Neuronal stem cell (in vitro differentiated cells): Measurements from ENCODE around the gene KLC4.

Experiments
- DNase-seq: peaks from one replicate; pipeline ENCODE4 v3.0.0-alpha.2; 2013; ENCODE audit warnings: low spot score
- H2AFZ ChIP-seq: one replicate; pipeline ENCODE4 v1.6.1; 2013; ENCODE audit warnings: mild to moderate bottlenecking, low read length, inconsistent platforms
- H2AK5ac ChIP-seq: 2 replicates; pipeline ENCODE4 v1.6.1; 2013; ENCODE audit warnings: low read depth, mild to moderate bottlenecking, inconsistent platforms, low read length, moderate library complexity, mixed read lengths
- H2BK120ac ChIP-seq: 2 replicates; pipeline ENCODE4 v1.6.1; 2013; ENCODE audit warnings: low read depth, mild to moderate bottlenecking, inconsistent platforms, low read length, moderate library complexity, mixed read lengths
- H2BK12ac ChIP-seq: one replicate; pipeline ENCODE4 v1.6.1; 2013; ENCODE audit warnings: low read length, inconsistent platforms
- H2BK15ac ChIP-seq: 2 replicates; pipeline ENCODE4 v1.6.1; 2013; ENCODE audit warnings: mild to moderate bottlenecking, low read length, inconsistent platforms, mixed read lengths
- H2BK5ac ChIP-seq: one replicate; pipeline ENCODE4 v1.6.1; 2013; ENCODE audit warnings: inconsistent platforms, mild to moderate bottlenecking, low read length, moderate library complexity
- H3K14ac ChIP-seq: one replicate; pipeline ENCODE4 v1.6.1; 2013; ENCODE audit warnings: low read length, inconsistent platforms
- H3K18ac ChIP-seq: 2 replicates; pipeline ENCODE4 v1.6.1; 2013; ENCODE audit warnings: low read length, inconsistent platforms
- H3K23ac ChIP-seq: 2 replicates; pipeline ENCODE4 v1.6.1; 2013; ENCODE audit warnings: low read depth, mild to moderate bottlenecking, mixed read lengths, low read length, inconsistent platforms; ENCODE audit not compliant: poor library complexity
- H3K27ac ChIP-seq: replicated peaks from 3 replicates; pipeline ENCODE4 v1.5.1; 2013; ENCODE audit warnings: low read length, inconsistent platforms
- H3K27me3 ChIP-seq, 3 experiments: 2 replicates each; pipeline ENCODE4 v1.6.1; 2013; ENCODE audit warnings: low read length in 3 of 3, mild to moderate bottlenecking in 2 of 3, inconsistent platforms in 1 of 3, low read depth in 1 of 3, mixed read lengths in 1 of 3, moderate library complexity in 1 of 3; ENCODE audit not compliant: control insufficient read depth in 3 of 3, insufficient read depth in 3 of 3
- H3K36me3 ChIP-seq, 2 donors: replicated peaks in 1 of 2; 2 replicates each; pipeline ENCODE4 v1.6.1; 2013; ENCODE audit warnings: low read length in 2 of 2; ENCODE audit not compliant: control insufficient read depth in 2 of 2, insufficient read depth in 2 of 2
- H3K4ac ChIP-seq: 2 replicates; pipeline ENCODE4 v1.6.1; 2013; ENCODE audit warnings: inconsistent platforms, mild to moderate bottlenecking, low read length, moderate library complexity
- H3K4me1 ChIP-seq, 2 donors: 1 replicate in 1 of 2; 2 replicates in 1 of 2; pipeline ENCODE4 v1.6.1; 2013; ENCODE audit warnings: low read length in 2 of 2, low read depth in 1 of 2; ENCODE audit not compliant: control insufficient read depth in 2 of 2, insufficient read depth in 1 of 2
- H3K4me2 ChIP-seq: one replicate; pipeline ENCODE4 v1.6.1; 2013; ENCODE audit warnings: mild to moderate bottlenecking, low read length, inconsistent platforms; ENCODE audit not compliant: insufficient read depth, poor library complexity, severe bottlenecking
- H3K4me3 ChIP-seq, 2 donors: 2 replicates each; pipeline ENCODE4 v1.5.1; 2013; ENCODE audit warnings: low read length in 2 of 2, mild to moderate bottlenecking in 2 of 2, inconsistent platforms in 1 of 2, moderate library complexity in 1 of 2
- H3K79me1 ChIP-seq: one replicate; pipeline ENCODE4 v1.6.1; 2013; ENCODE audit warnings: low read depth, mild to moderate bottlenecking, inconsistent platforms, low read length, moderate library complexity
- H3K9ac ChIP-seq: one replicate; pipeline ENCODE4 v1.6.1; 2013; ENCODE audit warnings: mild to moderate bottlenecking, low read depth, low read length, inconsistent platforms; ENCODE audit not compliant: poor library complexity
- H3K9me3 ChIP-seq, 2 donors: replicated peaks in 1 of 2; 2 replicates each; pipeline versions ENCODE3 to v1.6.1; 2013; ENCODE audit warnings: low read length in 2 of 2, mild to moderate bottlenecking in 2 of 2, inconsistent platforms in 1 of 2, low read depth in 1 of 2, mixed read lengths in 1 of 2, moderate library complexity in 1 of 2; ENCODE audit not compliant: control insufficient read depth in 2 of 2, insufficient read depth in 1 of 2
- H4K8ac ChIP-seq: one replicate; pipeline ENCODE4 v1.6.1; 2013; ENCODE audit warnings: low read depth, mild to moderate bottlenecking, inconsistent platforms, low read length, moderate library complexity
- H4K91ac ChIP-seq: one replicate; pipeline ENCODE4 v1.6.1; 2013; ENCODE audit warnings: low read length, low read depth, mild to moderate bottlenecking, inconsistent platforms; ENCODE audit not compliant: poor library complexity
- WGBS, 2 donors: extraction: QIAGEN DNeasy Blood & Tissue Kit; methylation state at CpG; one replicate each; pipeline ENCODE4 v1.1.7; 2013; ENCODE audit warnings: missing lambda C conversion rate in 2 of 2, mixed read lengths in 1 of 2; ENCODE audit not compliant: insufficient read length in 2 of 2, insufficient replicate concordance in 1 of 2; ENCODE audit errors: extremely low coverage in 2 of 2; 5-methylcytosine and 5-hydroxymethylcytosine counted together

The KLC4 gene

DNA sequence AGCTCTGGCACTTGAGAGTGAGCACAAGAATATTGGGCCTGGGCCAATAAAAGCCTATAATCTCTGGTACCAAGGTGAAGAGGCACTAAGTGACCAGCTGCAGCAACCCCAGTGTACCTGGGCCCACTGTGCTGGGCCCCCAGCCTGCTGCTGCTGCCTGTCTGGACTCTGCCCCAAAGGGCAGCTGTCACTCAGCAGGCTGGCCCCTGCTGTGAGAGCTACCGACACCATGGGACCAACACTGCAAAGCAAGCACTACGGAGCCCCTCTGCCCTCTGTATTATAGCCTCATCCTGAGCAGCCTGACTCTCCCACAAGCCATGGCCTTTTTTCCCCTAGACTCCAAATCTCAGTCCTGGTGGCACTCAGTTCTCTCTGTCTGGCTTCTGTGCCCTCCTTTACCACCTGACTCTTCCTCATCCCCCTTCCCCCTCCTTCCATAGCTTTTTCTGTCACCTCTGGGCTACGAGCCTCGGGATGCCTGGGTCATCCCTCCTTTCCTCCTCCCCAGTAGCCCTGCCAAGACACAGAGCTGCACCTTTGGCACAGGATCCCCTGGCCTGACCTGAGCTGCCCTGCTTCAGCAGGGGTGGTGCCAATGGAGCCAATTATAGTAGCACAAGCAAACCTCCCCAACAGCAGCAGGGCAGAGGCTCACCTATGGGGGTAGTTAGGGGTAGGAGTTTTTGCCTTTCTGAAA, 23.8 kb upstream of the KLC4 start:
- H3K14ac ChIP-seq, result no peak overlapping the region
- H3K4me1 ChIP-seq, result peaks cover 0 to 3% of the 10 kb centered on the region in 2 donors
- H3K27ac ChIP-seq, result no peak overlapping the region
- no peak overlapping the region for H3K4ac ChIP-seq
- no peak overlapping the region for H2BK120ac ChIP-seq
- H2AK5ac ChIP-seq, result no peak overlapping the region
- H3K4me3 ChIP-seq, result no peak overlapping the region
- no peak for DNase-seq
- H2BK15ac ChIP-seq, result no peak overlapping the region
- no peak overlapping the region for H3K9ac ChIP-seq
- peaks cover 4% of the 10 kb centered on the region for H3K79me1 ChIP-seq
- H3K23ac ChIP-seq, result no peak overlapping the region
- H3K9me3 ChIP-seq, result no peaks in the 10 kb centered on the region
- no peak overlapping the region for H2BK12ac ChIP-seq
- WGBS, 2 donors, result no CpG with 5 or more reads among the region's 4 CpGs
- H3K4me2 ChIP-seq, result no peak overlapping the region
- H4K8ac ChIP-seq, result no peak overlapping the region
- H3K18ac ChIP-seq, result no peak overlapping the region
- no peaks in the 10 kb centered on the region for H3K27me3 ChIP-seq
- peaks cover 50 to 83% of the 10 kb centered on the region in 2 donors for H3K36me3 ChIP-seq
- H2BK5ac ChIP-seq, result no peak overlapping the region
- no peak overlapping the region for H2AFZ ChIP-seq
- H4K91ac ChIP-seq, result no peak overlapping the region

DNA sequence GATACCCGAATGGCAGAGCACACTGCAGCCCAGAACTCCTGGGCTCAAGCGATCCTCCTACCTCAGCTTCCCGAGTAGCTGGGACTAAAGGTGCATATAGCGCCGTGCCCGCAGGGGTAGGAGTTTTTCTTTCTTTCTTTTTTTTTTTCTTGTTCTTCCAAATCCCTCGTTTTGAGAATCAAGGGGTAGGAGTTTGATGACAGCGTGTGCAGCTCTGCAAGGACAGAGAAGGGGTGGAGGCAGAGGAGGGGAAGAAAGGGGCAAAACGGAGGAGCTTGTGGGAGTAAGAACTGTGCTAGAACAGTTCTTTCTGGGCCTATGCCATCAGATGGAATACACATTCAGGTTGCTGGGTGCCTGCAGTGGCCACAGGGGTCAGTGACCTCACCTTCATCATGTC, 22.7 kb upstream of the KLC4 start:
- Histone ChIP-seq H3K4ac (no peak overlapping the region), H2BK12ac (no peak overlapping the region), H3K36me3 (peaks cover 53 to 87% of the 10 kb centered on the region in 2 donors), H3K14ac (no peak overlapping the region), H3K27ac (no peak overlapping the region), H2BK15ac (no peak overlapping the region), H4K8ac (no peak overlapping the region), H3K9ac (no peak overlapping the region), H3K4me2 (no peak overlapping the region), H3K9me3 (no peaks in the 10 kb centered on the region), H2AK5ac (no peak overlapping the region), H3K27me3 (no peaks in the 10 kb centered on the region), H3K4me3 (no peak overlapping the region), H3K23ac (no peak overlapping the region), H2BK120ac (no peak overlapping the region), H2BK5ac (no peak overlapping the region), H3K4me1 (peaks cover 0 to 3% of the 10 kb centered on the region in 2 donors), H2AFZ (no peak overlapping the region), H3K18ac (no peak overlapping the region), H3K79me1 (peaks cover 4% of the 10 kb centered on the region), H4K91ac (no peak overlapping the region)
- no CpG with 5 or more reads among the region's 9 CpGs for WGBS, 2 donors
- DNase-seq, result no peak

GRCh38 chr6:43037197-43037596, 22.2 kb upstream of the KLC4 start:
- Histone ChIP-seq H3K4me1 (peaks cover 0 to 3% of the 10 kb centered on the region in 2 donors), H3K14ac (no peak overlapping the region), H2BK12ac (no peak overlapping the region), H3K9me3 (no peaks in the 10 kb centered on the region), H3K18ac (no peak overlapping the region), H3K4me2 (no peak overlapping the region), H3K79me1 (peaks cover 4% of the 10 kb centered on the region), H2AK5ac (no peak overlapping the region), H4K91ac (no peak overlapping the region), H3K27me3 (no peaks in the 10 kb centered on the region), H2BK120ac (no peak overlapping the region), H3K9ac (no peak overlapping the region), H2BK15ac (no peak overlapping the region), H3K36me3 (peaks cover 53 to 86% of the 10 kb centered on the region in 2 donors), H2BK5ac (no peak overlapping the region), H3K27ac (no peak overlapping the region), H4K8ac (no peak overlapping the region), H3K23ac (peak overlapping the region; percentile 40), H3K4ac (no peak overlapping the region), H2AFZ (no peak overlapping the region), H3K4me3 (no peak overlapping the region)
- WGBS, 2 donors, result no CpG with 5 or more reads among the region's 5 CpGs
- DNase-seq, result no peak

GRCh38 chr6:43037706-43038105, 21.7 kb upstream of the KLC4 start:
- Histone ChIP-seq H3K14ac (peak overlapping the region; percentile 38), H2BK15ac (no peak overlapping the region), H3K23ac (peak overlapping the region; percentile 96), H3K36me3 (peaks cover 55 to 84% of the 10 kb centered on the region in 2 donors), H3K79me1 (peaks cover 4% of the 10 kb centered on the region), H3K27ac (no peak overlapping the region), H3K9ac (no peak overlapping the region), H3K9me3 (no peaks in the 10 kb centered on the region), H2BK5ac (peak overlapping the region; percentile 75), H2AFZ (no peak overlapping the region), H2AK5ac (no peak overlapping the region), H2BK12ac (no peak overlapping the region), H4K91ac (no peak overlapping the region), H3K18ac (no peak overlapping the region), H3K27me3 (no peaks in the 10 kb centered on the region), H4K8ac (no peak overlapping the region), H3K4me3 (no peak overlapping the region), H3K4ac (no peak overlapping the region), H3K4me2 (no peak overlapping the region), H3K4me1 (peaks cover 0 to 3% of the 10 kb centered on the region in 2 donors), H2BK120ac (no peak overlapping the region)
- WGBS, 2 donors, result no CpG with 5 or more reads among the region's 9 CpGs
- no peak for DNase-seq
